Measurements from ENCODE around the gene CCDC70.

The CCDC70 gene

DNA sequence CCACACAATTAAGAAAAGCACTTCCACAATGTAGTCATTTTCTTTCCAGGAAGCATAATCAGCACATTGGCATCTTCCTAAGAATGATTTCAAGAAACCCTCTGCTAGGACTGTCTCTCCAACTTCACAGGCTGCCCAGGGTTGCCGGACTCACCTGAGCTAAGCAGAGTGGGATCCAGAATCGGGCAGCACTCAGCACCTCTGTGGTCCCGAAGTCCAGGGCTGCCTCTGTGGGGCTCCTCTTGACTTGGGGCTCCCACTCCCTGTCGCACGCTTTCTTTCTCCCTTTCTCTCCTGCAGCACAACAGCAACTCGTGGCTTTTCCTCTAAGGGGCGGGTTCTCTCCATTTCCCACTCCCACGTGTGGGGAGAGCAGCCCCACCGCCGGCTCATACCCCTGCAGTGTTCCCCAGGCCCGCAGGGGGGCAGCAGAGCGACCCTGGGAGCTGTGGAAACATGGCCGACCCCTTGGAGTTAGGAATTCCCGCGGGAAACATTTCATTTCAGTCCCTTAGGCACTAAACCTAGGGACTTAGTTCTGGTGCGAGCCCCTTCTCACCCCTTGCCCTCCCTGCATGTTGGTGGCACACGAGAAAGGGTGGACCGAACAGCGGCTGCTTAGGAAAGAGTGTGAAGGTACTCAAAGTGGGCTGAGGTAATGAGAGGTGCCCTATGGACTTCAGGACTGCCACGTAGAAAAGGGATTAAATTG lies 16.8 kb upstream of the CCDC70 start, which contains the start of gene TMEM272:
Gene TMEM272 (minus strand): TSS at position 316 of the 712 bp plus-strand sequence. CDS start 6,647 bp downstream, outside the sequence.
- DNase-seq = no peak
- Histone ChIP-seq H3K27me3 (no peaks in the 10 kb centered on the region), H3K36me3 (no peaks in the 10 kb centered on the region), H3K4me3 (no peak within 1 kb of the TSS), H3K9me3 (no peaks in the 10 kb centered on the region), H3K27ac (no peak within 1 kb of the TSS), H3K4me1 (peaks cover 0 to 20% (median 3%) of the 10 kb centered on the region in 4 donors)
- TF ChIP-seq, protein P1, sequence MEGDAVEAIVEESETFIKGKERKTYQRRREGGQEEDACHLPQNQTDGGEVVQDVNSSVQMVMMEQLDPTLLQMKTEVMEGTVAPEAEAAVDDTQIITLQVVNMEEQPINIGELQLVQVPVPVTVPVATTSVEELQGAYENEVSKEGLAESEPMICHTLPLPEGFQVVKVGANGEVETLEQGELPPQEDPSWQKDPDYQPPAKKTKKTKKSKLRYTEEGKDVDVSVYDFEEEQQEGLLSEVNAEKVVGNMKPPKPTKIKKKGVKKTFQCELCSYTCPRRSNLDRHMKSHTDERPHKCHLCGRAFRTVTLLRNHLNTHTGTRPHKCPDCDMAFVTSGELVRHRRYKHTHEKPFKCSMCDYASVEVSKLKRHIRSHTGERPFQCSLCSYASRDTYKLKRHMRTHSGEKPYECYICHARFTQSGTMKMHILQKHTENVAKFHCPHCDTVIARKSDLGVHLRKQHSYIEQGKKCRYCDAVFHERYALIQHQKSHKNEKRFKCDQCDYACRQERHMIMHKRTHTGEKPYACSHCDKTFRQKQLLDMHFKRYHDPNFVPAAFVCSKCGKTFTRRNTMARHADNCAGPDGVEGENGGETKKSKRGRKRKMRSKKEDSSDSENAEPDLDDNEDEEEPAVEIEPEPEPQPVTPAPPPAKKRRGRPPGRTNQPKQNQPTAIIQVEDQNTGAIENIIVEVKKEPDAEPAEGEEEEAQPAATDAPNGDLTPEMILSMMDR (IDR thresholded peaks at IDR 0.05) = peak; percentile 55 to 76
- intact Hi-C loops (cut with DNase I; ENCODE audit: low total_unique reads) = no loop called here

DNA sequence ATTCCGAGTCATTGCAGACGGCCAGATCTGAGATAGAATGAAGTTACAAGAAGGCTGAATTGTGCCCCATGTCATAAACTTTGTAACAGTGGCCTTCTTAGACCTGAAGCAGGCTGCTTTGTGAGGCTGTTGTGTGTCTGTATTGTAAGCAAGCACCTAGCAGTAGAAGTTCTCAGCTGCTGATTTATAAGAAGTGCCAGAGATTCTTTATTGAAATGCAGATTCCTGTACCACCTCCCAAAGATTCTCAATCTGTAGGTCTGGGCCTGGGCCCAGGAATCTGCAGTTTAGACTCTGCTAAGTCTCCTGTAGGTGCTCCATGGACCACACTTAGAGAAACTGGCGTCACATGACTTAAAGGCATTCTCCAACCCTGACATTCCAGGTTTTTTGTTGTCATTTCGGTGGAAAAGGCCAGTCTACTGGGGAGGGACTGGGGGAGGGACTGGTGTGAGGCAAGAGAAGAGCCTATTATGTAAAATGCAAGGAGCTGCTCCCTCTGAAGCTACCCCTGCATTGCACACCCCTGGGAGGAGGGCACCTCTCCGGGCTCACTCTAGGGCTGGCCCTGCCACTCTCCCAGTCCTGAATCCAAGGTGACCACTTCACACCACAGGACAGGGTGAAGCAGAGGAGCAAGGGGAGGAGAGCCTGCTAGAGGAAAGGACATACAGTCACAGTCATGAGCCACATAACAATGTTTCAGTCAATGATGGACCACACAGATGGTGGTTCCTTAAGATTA lies 16.0 kb upstream of the CCDC70 start:
- no peak overlapping the region for H3K27ac ChIP-seq

DNA sequence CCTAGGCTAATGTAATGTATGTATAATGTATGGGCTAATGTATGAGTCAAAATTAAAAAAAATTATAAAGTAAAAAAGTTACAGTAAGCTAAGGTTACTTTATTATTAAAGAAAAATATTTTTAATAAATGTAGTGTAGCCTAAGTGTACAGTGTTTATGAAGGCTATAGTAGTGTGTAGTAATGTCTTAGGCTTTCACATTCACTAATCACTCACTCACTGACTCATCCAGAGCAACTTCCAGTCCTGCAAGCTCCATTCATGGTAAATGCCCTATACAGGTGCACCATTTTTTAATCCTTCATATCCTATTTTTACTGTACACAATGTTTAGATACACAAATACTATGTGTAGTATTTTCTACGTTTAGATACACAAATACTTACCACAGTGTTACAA lies 15.0 kb upstream of the CCDC70 start:
- Histone ChIP-seq H3K4me3 (no peak overlapping the region), H3K27me3 (no peaks in the 10 kb centered on the region), H3K9me3 (no peaks in the 10 kb centered on the region), H3K27ac (no peak overlapping the region), H3K4me1 (peaks cover 0 to 20% (median 3%) of the 10 kb centered on the region in 4 donors), H3K36me3 (no peaks in the 10 kb centered on the region)
- intact Hi-C loops (cut with DNase I; ENCODE audit: low total_unique reads) = no loop called here
- no peak for DNase-seq
- TF ChIP-seq, protein P1 (IDR thresholded peaks at IDR 0.05) = no peak

More for the DNA sequence above, 16.0 kb upstream of the CCDC70 start:
- no peak for DNase-seq
- intact Hi-C loops (cut with DNase I; ENCODE audit: low total_unique reads) = no loop called here
- TF ChIP-seq, protein P1 (IDR thresholded peaks at IDR 0.05) = no peak
- Histone ChIP-seq H3K27me3 (no peaks in the 10 kb centered on the region), H3K4me3 (no peak overlapping the region), H3K4me1 (peaks cover 0 to 20% (median 3%) of the 10 kb centered on the region in 4 donors), H3K9me3 (no peaks in the 10 kb centered on the region), H3K36me3 (no peaks in the 10 kb centered on the region)

DNA sequence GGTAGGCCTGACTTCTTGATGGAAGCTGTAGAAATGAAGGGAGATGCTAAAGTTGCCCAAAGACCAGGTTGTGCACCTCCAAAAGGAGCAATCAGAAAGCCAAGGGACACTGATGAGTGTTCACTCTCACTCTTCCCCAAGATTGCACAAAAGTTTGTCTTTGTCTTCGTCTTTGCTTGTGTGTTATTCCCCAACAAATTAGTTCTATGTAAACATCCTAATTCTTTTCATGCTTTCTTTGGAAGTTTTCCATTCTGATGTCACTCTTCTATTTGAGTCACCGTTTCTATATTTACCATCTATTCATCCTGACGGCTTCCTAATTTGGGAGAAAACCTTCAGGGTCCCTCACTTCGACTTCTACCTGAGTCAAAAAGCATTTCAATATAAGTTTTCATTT lies 13.1 kb upstream of the CCDC70 start:
- Histone ChIP-seq H3K27me3 (no peaks in the 10 kb centered on the region), H3K4me1 (peaks cover 0 to 20% (median 3%) of the 10 kb centered on the region in 4 donors), H3K9me3 (no peaks in the 10 kb centered on the region), H3K36me3 (no peaks in the 10 kb centered on the region), H3K27ac (peak overlapping the region in 1 of 2 donors; percentile 5), H3K4me3 (no peak overlapping the region)
- intact Hi-C loops (cut with DNase I; ENCODE audit: low total_unique reads) = no loop called here
- TF ChIP-seq, protein P1 (IDR thresholded peaks at IDR 0.05) = no peak
- DNase-seq = no peak

DNA sequence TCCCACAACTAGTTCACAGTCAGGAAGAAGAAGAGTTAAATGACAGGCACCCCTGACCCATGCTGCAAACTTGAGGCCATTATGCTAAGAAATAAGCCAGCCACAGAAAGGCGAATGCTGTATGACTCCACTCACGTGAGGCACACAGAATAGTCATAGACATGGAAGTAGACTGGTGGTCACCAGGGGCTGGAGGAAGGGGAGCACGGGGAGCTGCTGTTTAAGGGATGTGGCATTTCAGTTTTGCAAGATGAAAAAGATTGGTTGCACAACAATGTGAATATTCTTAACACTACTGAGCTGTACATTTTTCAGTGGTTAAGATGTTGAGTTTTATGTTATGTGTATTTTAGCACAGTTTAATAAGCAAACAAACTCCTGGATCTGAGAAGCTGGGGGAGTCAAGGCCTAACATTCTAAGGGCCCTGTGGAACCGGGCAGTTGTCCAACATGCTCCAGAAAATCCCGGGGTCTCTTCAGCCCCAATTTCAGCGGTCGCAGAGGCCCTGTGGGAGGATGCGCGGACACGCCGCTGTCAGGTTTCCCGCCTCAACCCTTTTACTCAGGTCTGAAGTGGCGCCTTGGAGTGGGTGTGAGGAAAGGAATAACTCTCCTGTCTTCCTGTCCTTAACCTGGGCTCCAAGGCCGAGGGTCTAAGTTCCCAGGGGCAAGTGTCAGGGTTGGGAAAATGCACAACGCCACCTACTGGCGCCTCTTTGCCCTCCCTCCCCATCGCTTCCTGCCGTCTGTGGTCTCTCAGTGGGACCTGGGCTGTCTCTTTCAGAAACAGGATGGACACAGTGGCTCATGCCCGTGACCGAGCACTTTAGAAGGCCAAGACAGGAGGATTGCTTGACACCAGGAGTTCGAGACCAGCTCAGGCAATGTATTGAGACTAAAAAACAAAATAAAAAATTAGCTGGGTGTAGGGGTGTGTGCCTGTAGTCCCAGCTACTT lies 12.3 kb upstream of the CCDC70 start:
- TF ChIP-seq, protein P1 (IDR thresholded peaks at IDR 0.05) = peak in 1 of 2 experiments; percentile 5
- no peaks in the 10 kb centered on the region for H3K27me3 ChIP-seq
- H3K9me3 ChIP-seq = no peaks in the 10 kb centered on the region
- H3K4me3 ChIP-seq = no peak overlapping the region
- H3K27ac ChIP-seq = peak overlapping the region in 1 of 2 donors; percentile 5
- H3K36me3 ChIP-seq = no peaks in the 10 kb centered on the region
- peaks cover 0 to 20% (median 3%) of the 10 kb centered on the region in 4 donors for H3K4me1 ChIP-seq
- DNase-seq = no peak
- intact Hi-C loops (cut with DNase I; ENCODE audit: low total_unique reads) = no loop called here

All from tibial artery (tissue), 4 donors.